Activated CD8-positive, alpha-beta memory T cell treated with anti-CD3 and anti-CD28 coated beads, Interleukin-2, amount 50 U/mL, for 48 hours (primary cell): ENCODE data around the gene GAMT.

Source experiments
- DNase-seq: peaks from one replicate; pipeline ENCODE4 v3.0.0-alpha.2; 2020

Gene GAMT

GRCh38 chr19:1399079-1399478, 2.3 kb downstream of the GAMT start:
- no peak for DNase-seq

GRCh38 chr19:1397838-1398237, 3.5 kb downstream of the GAMT start:
- no peak for DNase-seq

- DNase-seq: no peak
These were observed 4.3 kb downstream of the GAMT start for GRCh38 chr19:1396768-1397679.

- DNase-seq: no peak
These were observed 5.1 kb downstream of the GAMT start for GRCh38 chr19:1396019-1396767.

GRCh38 chr19:1395194-1396018, 5.9 kb downstream of the GAMT start:
- DNase-seq: no peak

- no peak for DNase-seq
These were observed 6.8 kb downstream of the GAMT start for GRCh38 chr19:1394252-1395193.

GRCh38 chr19:1393841-1394240, 7.5 kb downstream of the GAMT start:
- no peak for DNase-seq

GRCh38 chr19:1392939-1393530, 8.3 kb downstream of the GAMT start:
- DNase-seq: no peak

- DNase-seq: no peak
These were observed 8.9 kb downstream of the GAMT start for GRCh38 chr19:1392407-1392806.

GRCh38 chr19:1390890-1391423, 10.4 kb downstream of the GAMT start:
- DNase-seq: no peak

- no peak for DNase-seq
These were observed 12.1 kb downstream of the GAMT start for GRCh38 chr19:1389033-1389940.

GRCh38 chr19:1388637-1389026, 12.7 kb downstream of the GAMT start:
- no peak for DNase-seq

GRCh38 chr19:1387684-1388636, 13.4 kb downstream of the GAMT start:
- no peak for DNase-seq

GRCh38 chr19:1386945-1387683, 14.2 kb downstream of the GAMT start:
- no peak for DNase-seq

- DNase-seq: no peak
These were observed 15.5 kb downstream of the GAMT start for GRCh38 chr19:1385816-1386215.

GRCh38 chr19:1384478-1385110, 16.7 kb downstream of the GAMT start:
- no peak for DNase-seq

- DNase-seq: no peak
These were observed 17.3 kb downstream of the GAMT start for GRCh38 chr19:1384085-1384462.
